Stimulated activated naive CD8-positive, alpha-beta T cell treated with anti-CD3 and anti-CD28 coated beads, Interleukin-15, Interleukin-2, amounts not matched to agents 100 ng/mL and 50 ng/mL, for 24 hours (primary cell): Measurements from ENCODE around the gene CNTNAP2.

Source experiments
- H3K27ac Mint-ChIP-seq: one replicate; pipeline ENCODE4 v1.8.0; 2021; ENCODE audit warnings: mild to moderate bottlenecking, mixed read lengths
- H3K27me3 Mint-ChIP-seq: one replicate; pipeline ENCODE4 v1.8.0; 2021; ENCODE audit warnings: mixed read lengths
- H3K36me3 Mint-ChIP-seq: one replicate; pipeline ENCODE4 v1.8.0; 2021; ENCODE audit warnings: low read depth, mixed read lengths
- H3K4me1 Mint-ChIP-seq: one replicate; pipeline ENCODE4 v1.8.0; 2021; ENCODE audit warnings: low read depth, mixed read lengths
- H3K4me3 Mint-ChIP-seq: one replicate; pipeline ENCODE4 v1.8.0; 2021; ENCODE audit warnings: mild to moderate bottlenecking, mixed read lengths
- H3K9me3 Mint-ChIP-seq: one replicate; pipeline ENCODE4 v1.8.0; 2021; ENCODE audit warnings: mixed read lengths

Gene CNTNAP2

DNA sequence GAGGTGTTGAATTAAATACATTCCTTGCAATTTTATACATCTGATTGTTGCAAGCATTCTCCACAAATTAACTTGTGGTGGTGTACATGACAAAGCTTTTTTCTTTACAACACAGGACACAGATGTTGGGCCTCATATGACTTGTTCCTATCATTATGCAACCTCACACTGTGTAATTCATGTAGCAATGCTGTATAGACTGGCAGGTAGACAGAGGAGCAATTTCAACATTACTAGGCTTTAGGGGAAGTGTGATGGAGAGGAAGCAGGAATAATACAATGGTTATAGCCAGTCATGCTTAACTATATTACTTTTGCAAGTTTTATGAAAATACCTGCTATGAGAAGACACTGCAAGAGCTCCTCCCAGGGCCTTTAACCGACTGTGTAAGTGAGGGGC lies 832.1 kb downstream of the CNTNAP2 start:
- H3K36me3 Mint-ChIP-seq: no peaks in the 10 kb centered on the region
- no peaks in the 10 kb centered on the region for H3K27me3 Mint-ChIP-seq
- H3K4me3 Mint-ChIP-seq: no peak overlapping the region
- H3K4me1 Mint-ChIP-seq: no peaks in the 10 kb centered on the region
- no peak overlapping the region for H3K27ac Mint-ChIP-seq
- peaks cover 8% of the 10 kb centered on the region for H3K9me3 Mint-ChIP-seq

DNA sequence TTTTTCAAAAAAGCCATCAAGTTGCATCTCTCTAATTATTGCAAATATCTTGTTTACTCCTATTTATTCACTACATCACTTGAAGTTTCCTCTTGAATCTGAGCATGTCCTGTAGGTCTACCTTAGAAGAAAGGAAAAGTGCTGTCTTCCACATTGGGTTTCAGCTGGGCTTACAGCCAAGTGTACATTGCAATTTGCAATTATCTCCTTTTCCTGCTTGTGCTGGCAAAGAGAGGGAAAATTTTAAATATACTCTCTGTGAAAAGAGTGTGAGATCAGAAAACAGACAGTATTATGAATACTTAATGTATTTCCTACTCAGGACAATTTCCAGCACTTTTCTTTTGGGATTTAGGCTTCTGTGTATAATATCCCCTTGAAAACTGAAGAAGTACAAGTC lies 839.7 kb downstream of the CNTNAP2 start:
- Mint-ChIP-seq H3K4me3 (no peak overlapping the region), H3K9me3 (peaks cover 7% of the 10 kb centered on the region), H3K4me1 (no peaks in the 10 kb centered on the region), H3K27me3 (no peaks in the 10 kb centered on the region), H3K36me3 (no peaks in the 10 kb centered on the region), H3K27ac (no peak overlapping the region)

DNA sequence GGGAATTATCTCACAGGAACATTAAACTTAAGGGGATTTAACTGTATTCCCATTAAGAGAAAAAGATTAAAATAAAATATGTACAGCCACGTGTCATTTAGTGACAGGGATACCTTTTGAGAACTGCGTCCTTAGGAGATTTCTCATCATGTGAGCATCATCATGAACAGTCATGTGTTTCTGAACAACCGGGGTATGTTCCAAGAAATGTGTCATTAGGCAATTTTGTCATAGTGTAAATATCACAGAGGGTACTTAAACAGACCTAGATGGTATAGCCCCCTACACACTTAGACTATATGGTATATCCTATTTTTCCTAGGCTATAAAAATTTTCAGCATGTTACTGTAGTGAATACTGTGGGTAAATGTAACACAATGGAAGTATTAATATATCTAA lies 840.3 kb downstream of the CNTNAP2 start:
- Mint-ChIP-seq H3K27ac (no peak overlapping the region), H3K36me3 (no peaks in the 10 kb centered on the region), H3K27me3 (no peaks in the 10 kb centered on the region), H3K4me3 (no peak overlapping the region), H3K9me3 (peaks cover 4% of the 10 kb centered on the region), H3K4me1 (no peaks in the 10 kb centered on the region)

DNA sequence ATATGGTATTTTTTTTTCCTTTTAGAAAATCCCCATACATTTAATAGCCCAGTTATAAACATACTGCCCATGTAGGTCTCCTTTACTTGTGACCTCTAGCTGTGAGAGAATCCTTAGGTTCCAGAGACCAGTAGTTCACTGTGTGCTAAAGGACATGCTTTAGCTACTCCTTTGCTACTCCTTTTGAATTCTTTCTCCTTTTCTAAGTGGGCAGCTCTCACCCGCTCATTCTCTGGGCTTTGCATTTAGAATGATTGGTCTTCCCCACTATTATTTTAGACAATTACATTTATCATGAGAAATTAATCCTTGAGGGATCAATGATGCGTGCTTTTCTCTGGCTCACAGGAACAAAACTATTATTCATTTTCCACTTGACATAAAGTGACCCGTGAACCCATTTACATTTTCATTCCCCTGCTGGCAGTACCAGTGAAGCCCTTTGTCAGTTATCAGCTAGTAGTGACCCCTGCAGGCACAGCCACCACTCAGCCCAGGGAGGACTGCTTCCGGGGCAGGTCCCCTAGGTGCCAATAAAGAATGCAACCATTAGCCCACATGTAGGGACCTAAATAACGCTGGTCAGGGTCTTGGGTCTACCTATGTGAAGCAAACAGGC lies 844.3 kb downstream of the CNTNAP2 start:
- H3K4me1 Mint-ChIP-seq: no peaks in the 10 kb centered on the region
- no peak overlapping the region for H3K4me3 Mint-ChIP-seq
- peaks cover 8% of the 10 kb centered on the region for H3K9me3 Mint-ChIP-seq
- H3K27me3 Mint-ChIP-seq: no peaks in the 10 kb centered on the region
- no peak overlapping the region for H3K27ac Mint-ChIP-seq
- H3K36me3 Mint-ChIP-seq: no peaks in the 10 kb centered on the region

DNA sequence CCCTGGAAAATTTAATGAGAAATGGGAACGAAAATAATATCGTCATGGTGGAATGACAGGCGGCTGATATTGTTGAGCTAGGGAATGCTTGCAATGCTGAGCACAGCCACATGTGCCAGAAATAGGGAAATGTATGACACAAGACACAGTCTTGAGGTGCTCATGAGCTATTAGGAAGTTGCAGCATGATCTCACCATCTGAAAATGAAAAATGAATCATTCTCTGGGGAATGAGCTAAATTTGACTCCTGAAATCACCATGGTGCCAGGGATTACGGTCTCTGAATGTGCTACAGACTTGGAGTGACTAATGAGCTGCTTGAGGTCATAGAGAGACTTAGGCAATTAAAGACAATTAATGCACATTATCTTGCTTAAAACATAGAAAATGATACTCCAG lies 845.0 kb downstream of the CNTNAP2 start:
- H3K4me3 Mint-ChIP-seq: no peak overlapping the region
- H3K4me1 Mint-ChIP-seq: no peaks in the 10 kb centered on the region
- H3K36me3 Mint-ChIP-seq: no peaks in the 10 kb centered on the region
- H3K27me3 Mint-ChIP-seq: no peaks in the 10 kb centered on the region
- peaks cover 7% of the 10 kb centered on the region for H3K9me3 Mint-ChIP-seq
- H3K27ac Mint-ChIP-seq: no peak overlapping the region

DNA sequence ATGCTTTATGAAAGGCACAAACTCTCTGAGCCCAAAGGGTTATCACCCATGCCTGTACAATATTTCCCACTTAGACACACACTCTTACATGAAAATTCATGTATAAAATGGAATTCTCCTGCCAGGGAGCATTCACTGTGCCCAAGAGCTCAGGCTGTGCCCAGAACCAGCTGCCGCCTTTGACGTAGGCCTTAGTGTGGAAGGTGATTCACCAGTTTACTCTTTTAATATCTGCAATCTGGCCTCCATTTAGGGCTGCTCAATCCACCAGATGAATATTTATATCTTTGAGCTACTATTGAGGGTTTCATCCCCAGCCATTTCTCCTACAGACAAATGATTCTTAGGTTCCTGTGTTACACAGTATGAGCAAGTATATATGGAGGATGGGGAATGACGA lies 849.7 kb downstream of the CNTNAP2 start:
- Mint-ChIP-seq H3K27me3 (no peaks in the 10 kb centered on the region), H3K4me3 (no peak overlapping the region), H3K4me1 (no peaks in the 10 kb centered on the region), H3K27ac (no peak overlapping the region), H3K36me3 (no peaks in the 10 kb centered on the region), H3K9me3 (peaks cover 7% of the 10 kb centered on the region)

DNA sequence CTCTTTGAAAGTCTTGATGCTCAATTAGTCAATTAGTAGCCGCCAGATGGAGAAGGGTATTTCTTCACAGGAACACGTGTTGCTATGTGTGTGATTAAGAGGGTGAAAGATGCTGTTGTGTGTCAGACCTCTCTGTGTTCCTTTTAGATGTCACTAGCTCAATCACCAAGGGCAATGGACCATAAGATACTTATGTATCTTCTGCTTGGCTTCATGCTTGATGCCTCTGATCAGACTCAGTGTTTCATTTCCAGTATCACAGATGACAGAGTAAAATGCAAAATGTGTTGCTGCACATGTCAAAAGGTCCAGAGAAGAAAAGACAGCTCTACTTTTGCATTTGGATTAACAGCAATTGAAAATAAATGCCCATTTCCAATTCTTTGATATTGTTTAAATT lies 865.9 kb downstream of the CNTNAP2 start:
- H3K4me1 Mint-ChIP-seq: no peaks in the 10 kb centered on the region
- no peaks in the 10 kb centered on the region for H3K27me3 Mint-ChIP-seq
- no peak overlapping the region for H3K4me3 Mint-ChIP-seq
- no peaks in the 10 kb centered on the region for H3K36me3 Mint-ChIP-seq
- no peak overlapping the region for H3K27ac Mint-ChIP-seq
- peaks cover 23% of the 10 kb centered on the region for H3K9me3 Mint-ChIP-seq

DNA sequence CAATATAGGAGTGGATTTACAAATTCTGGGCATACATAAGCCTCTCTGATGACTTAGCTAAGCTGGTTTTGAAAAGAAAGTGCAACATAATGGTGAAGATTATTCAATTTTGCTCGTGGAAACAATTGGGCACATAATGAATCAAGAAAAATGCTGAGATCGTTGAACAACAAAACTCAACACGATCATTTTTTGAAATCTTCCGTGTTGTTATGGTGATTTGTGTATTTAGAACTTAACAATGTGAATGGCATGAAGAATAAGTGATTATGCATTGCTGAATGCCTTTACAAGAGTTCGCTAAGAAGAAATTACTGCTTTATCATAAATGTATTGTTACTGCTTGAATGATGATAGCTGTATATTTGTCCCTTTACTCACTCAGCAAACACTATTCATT lies 875.0 kb downstream of the CNTNAP2 start:
- no peaks in the 10 kb centered on the region for H3K27me3 Mint-ChIP-seq
- H3K27ac Mint-ChIP-seq: no peak overlapping the region
- peaks cover 13% of the 10 kb centered on the region for H3K9me3 Mint-ChIP-seq
- H3K4me3 Mint-ChIP-seq: no peak overlapping the region
- no peaks in the 10 kb centered on the region for H3K36me3 Mint-ChIP-seq
- no peaks in the 10 kb centered on the region for H3K4me1 Mint-ChIP-seq

DNA sequence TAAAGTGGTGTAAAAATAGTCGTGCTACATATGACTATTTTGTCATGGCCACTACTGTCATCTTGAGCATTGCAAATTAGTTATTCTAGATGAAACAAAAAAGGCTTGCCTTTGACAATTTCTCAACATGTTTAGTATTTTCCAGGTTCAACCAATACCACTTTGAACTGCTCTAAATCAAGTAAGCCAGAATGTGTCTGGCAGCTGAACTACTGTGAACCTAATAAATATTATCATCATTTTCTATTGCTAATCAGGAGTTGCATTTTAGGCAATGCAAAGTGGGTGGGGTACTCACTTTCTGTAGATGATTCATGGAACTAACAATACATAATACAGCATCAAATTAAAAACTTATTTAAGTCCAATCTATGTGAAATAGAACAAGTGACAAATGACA lies 877.2 kb downstream of the CNTNAP2 start:
- H3K27me3 Mint-ChIP-seq: no peaks in the 10 kb centered on the region
- H3K27ac Mint-ChIP-seq: no peak overlapping the region
- no peaks in the 10 kb centered on the region for H3K4me1 Mint-ChIP-seq
- H3K36me3 Mint-ChIP-seq: no peaks in the 10 kb centered on the region
- peaks cover 14% of the 10 kb centered on the region for H3K9me3 Mint-ChIP-seq
- H3K4me3 Mint-ChIP-seq: no peak overlapping the region

DNA sequence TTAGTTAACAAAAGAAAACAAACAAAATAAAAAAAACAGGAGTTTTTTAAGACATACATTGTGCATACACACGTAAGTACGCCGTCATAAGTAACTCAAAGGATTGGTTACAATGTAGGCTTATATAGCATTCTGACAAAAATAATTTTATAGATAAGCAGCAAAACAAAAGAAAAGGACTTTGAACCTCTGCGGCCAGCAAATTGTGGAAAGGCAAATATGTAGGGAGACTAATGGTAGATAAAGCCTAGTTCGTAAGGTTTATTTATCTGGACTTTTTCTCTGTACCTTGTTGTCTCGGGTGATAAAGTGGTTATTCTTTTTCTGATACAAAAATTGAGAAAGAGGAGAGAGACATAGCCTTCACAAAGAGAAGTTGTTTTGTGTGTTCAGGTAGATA lies 891.9 kb downstream of the CNTNAP2 start:
- H3K9me3 Mint-ChIP-seq: peaks cover 16% of the 10 kb centered on the region
- no peak overlapping the region for H3K4me3 Mint-ChIP-seq
- no peaks in the 10 kb centered on the region for H3K36me3 Mint-ChIP-seq
- no peak overlapping the region for H3K27ac Mint-ChIP-seq
- no peaks in the 10 kb centered on the region for H3K27me3 Mint-ChIP-seq
- H3K4me1 Mint-ChIP-seq: no peaks in the 10 kb centered on the region

DNA sequence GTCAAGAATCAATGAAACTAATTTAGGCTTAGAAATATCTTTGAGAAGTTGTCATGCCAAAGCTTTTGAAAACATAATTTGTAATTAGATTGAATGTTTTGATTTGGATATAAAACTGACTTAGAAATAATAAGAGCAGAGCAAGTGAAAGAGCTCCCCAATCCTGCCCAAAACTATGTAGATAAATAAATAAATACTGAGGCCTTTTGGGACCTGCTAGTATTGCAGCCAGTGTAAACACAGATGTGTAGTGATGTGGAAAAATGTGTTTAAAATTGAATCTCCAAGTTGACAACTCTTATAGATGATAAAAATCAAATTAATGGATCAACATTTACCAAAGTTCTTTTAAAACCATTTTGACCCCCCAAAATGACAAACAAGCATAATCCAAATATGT lies 896.1 kb downstream of the CNTNAP2 start:
- H3K27me3 Mint-ChIP-seq: no peaks in the 10 kb centered on the region
- no peaks in the 10 kb centered on the region for H3K4me1 Mint-ChIP-seq
- no peak overlapping the region for H3K27ac Mint-ChIP-seq
- no peak overlapping the region for H3K4me3 Mint-ChIP-seq
- H3K36me3 Mint-ChIP-seq: no peaks in the 10 kb centered on the region
- peaks cover 16% of the 10 kb centered on the region for H3K9me3 Mint-ChIP-seq

DNA sequence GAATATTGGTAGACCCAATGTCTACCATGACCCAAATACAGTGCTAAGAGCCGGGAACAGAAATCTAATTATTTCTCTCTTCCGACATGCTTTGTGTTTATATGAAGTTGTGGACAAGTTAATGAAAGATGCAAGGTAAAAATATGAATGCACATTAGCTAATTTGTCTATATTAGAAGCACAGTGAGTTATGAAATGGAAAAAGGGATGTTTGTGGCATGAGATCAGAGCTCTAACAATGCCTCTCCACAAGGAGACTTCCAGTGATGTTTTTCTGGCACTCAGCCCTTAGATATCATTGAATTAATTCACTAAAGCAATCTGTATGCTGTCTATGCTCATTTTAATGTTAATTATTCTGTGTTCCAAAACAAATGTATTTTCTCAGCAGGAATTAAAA lies 897.2 kb downstream of the CNTNAP2 start:
- Mint-ChIP-seq H3K27ac (no peak overlapping the region), H3K36me3 (no peaks in the 10 kb centered on the region), H3K27me3 (no peaks in the 10 kb centered on the region), H3K9me3 (peaks cover 21% of the 10 kb centered on the region), H3K4me1 (no peaks in the 10 kb centered on the region), H3K4me3 (no peak overlapping the region)

DNA sequence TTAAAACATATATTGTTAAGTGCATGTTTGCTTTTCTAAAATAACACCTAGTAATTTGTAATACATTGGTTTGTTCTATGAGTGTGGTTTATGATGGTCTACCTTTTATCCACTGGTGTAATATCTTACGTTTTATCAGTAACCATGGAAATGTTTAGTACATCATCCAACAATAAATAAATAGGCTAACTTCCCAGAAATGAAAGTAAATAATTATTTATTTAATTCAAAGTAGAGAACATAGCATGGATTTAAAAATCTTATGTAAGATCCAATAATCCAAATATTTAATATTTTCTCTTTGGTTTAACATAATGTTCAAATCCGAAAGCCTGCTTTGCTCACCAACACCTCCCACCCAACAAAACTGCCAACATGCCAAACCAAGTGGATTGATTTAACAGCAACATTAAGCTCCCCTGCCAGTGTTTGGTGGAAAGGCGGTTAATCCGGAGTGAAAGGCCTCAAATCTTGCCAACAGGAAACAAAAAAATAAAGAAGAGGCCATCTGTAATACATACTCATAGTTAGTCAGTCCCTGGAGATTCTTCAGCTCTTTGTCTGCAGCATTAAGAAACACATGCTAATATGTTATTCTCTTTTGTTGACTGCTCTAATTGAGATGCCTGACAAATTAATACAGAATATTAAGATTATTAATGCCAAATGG lies 897.8 kb downstream of the CNTNAP2 start:
- H3K4me3 Mint-ChIP-seq: no peak overlapping the region
- H3K36me3 Mint-ChIP-seq: no peaks in the 10 kb centered on the region
- H3K27me3 Mint-ChIP-seq: no peaks in the 10 kb centered on the region
- no peaks in the 10 kb centered on the region for H3K4me1 Mint-ChIP-seq
- peaks cover 17% of the 10 kb centered on the region for H3K9me3 Mint-ChIP-seq
- no peak overlapping the region for H3K27ac Mint-ChIP-seq

DNA sequence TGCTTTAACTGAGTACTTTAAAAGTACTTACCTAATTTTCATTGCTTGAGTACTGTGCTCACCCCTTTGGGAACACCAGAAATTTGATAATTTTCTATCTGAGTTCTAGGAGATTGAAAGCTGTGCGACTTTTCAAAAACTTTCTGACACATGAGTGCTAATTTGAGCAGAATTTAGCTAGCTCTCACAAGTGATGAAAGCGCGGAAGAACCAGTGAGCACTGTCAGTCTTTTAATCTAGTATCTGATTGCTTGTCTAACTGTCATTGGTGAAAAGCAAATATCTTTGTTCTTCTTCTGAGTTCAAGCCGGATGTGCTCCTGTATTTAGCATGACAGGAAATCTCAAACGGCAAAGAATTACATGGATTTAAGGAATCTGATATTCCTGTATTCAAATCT lies 899.4 kb downstream of the CNTNAP2 start:
- Mint-ChIP-seq H3K4me3 (no peak overlapping the region), H3K27ac (no peak overlapping the region), H3K4me1 (no peaks in the 10 kb centered on the region), H3K27me3 (no peaks in the 10 kb centered on the region), H3K36me3 (no peaks in the 10 kb centered on the region), H3K9me3 (peaks cover 13% of the 10 kb centered on the region)

DNA sequence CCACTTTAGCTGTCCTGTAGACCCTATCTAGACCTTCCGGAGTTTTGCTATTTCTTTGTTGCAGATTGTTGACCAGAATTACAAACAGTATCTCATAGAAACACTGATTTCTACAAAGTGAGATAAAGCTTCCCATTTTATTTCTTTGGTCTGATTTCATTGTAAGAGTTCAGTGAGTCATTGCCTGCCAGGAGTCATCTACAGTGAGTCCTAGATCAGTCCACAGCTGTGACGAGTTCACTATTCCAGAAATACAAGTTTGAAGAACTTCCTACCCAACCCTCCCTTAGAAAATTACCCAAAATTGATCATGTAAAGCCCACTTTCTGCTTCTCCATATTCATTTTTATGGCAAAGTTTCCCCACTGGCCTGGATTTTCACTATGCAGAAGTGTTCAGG lies 905.5 kb downstream of the CNTNAP2 start:
- H3K4me3 Mint-ChIP-seq: no peak overlapping the region
- H3K4me1 Mint-ChIP-seq: no peaks in the 10 kb centered on the region
- H3K9me3 Mint-ChIP-seq: peaks cover 9% of the 10 kb centered on the region
- H3K27me3 Mint-ChIP-seq: no peaks in the 10 kb centered on the region
- H3K36me3 Mint-ChIP-seq: no peaks in the 10 kb centered on the region
- H3K27ac Mint-ChIP-seq: no peak overlapping the region

DNA sequence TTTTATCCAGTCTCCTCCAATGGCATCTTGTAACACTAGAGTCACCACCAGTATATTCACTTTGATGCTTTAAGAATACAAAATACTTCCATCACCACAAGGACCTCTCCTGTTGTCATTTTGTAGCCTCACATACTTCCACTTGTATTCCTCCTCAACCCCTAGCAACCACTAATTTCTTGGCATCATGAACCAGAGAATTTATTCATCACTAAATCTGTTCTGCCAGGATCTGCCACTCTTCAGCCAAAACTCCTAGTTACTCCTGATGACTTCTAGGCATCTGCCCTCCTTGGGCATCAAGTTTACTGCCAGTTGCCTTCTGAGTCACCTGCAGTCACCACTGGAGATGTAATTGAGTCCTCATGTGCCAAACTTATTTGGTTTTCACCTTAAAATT lies 906.8 kb downstream of the CNTNAP2 start:
- no peaks in the 10 kb centered on the region for H3K4me1 Mint-ChIP-seq
- no peak overlapping the region for H3K27ac Mint-ChIP-seq
- H3K4me3 Mint-ChIP-seq: no peak overlapping the region
- H3K36me3 Mint-ChIP-seq: no peaks in the 10 kb centered on the region
- no peaks in the 10 kb centered on the region for H3K27me3 Mint-ChIP-seq
- peaks cover 16% of the 10 kb centered on the region for H3K9me3 Mint-ChIP-seq
